Pancreas (tissue), 10 donors: ENCODE data around the gene CSNK1A1. TPM values are rescaled to one million over a fixed set of nuclear protein-coding genes. Genes with fewer than 3 reads are reported as not detected.
"Not testable (repeated sequence)": the region's sequence is repeated elsewhere in the genome, so short reads cannot be mapped to it uniquely, and the experiment has no call there.

Experiments
- ATAC-seq, 4 donors: fragments of 200-7000 bp; cut with Tn5 transposase; one replicate each; pipeline versions ENCODE4 v1.8.0 to v1.9.1; 2020; ENCODE audit warnings: mild to moderate bottlenecking in 4 of 4, moderate library complexity in 4 of 4
- DNase-seq, 6 donors: peaks; one replicate each; pipeline ENCODE4 v3.0.0-alpha.2; 2020
- FAIRE-seq: peaks from 2 replicates; lab custom pipeline; 2012; peaks lifted over from hg19 to GRCh38; lab: Jason Lieb, UNC
- H3K27ac ChIP-seq, 4 donors: fragments of 200-600 bp; sonication (generic); 1 replicate in 3 of 4; 2 replicates in 1 of 4; pipeline versions ENCODE4 v1.5.0 to v1.8.0; 2020
- H3K27me3 ChIP-seq, 4 donors: fragments of 200-600 bp; one replicate each; pipeline ENCODE4 v1.8.0; 2021
- H3K36me3 ChIP-seq, 3 donors: fragments of 200-600 bp; sonication (generic) in 1 of 3; one replicate each; pipeline versions ENCODE4 v1.5.0 to v1.8.0; 2020 to 2021
- H3K4me1 ChIP-seq, 3 donors: fragments of 200-600 bp; one replicate each; pipeline ENCODE4 v1.8.0; 2021
- H3K4me3 ChIP-seq, 4 donors: fragments of 200-600 bp; sonication (generic) in 2 of 4; one replicate each; pipeline versions ENCODE4 v1.5.0 to v1.8.0; 2020 to 2021
- H3K9me3 ChIP-seq, 4 donors: fragments of 200-600 bp; one replicate each; pipeline ENCODE4 v1.8.0; 2021
- CTCF ChIP-seq, 4 donors: fragments of 200-600 bp; sonication (generic) in 3 of 4; IDR thresholded peaks; one replicate each; pipeline versions ENCODE4 v1.5.0 to v1.8.0; 2021; ENCODE audit warnings: antibody characterized with exemption in 4 of 4
- WGBS, 2 donors: extraction: QIAGEN DNeasy Blood & Tissue Kit; methylation state at CpG; one replicate each; pipeline ENCODE4 v1.1.7; 2013; 5-methylcytosine and 5-hydroxymethylcytosine counted together
- intact Hi-C, 3 donors: fragments of 100-400 bp; cut with DNase I; formaldehyde crosslinking; loops; one replicate each; pipeline versions ENCODE4 v1.11.1 to v1.14.2; 2022
- polyA plus RNA-seq, 2 donors: library from polyadenylated mRNA; stranded (reverse); fragments of 200-250 nt; gene quantifications; one replicate each; pipeline ENCODE4 v1.2.3, GENCODE V29; 2013
- total RNA-seq, 6 donors: library from RNA; stranded (reverse); fragmentation: NEBNext Ultra II Directional in 4 of 6; extraction: Animal tissue kit (Norgen Biotek cat#: 25700) in 4 of 6; gene quantifications; one replicate each; pipeline versions ENCODE4 v1.2.1 to v1.2.4, GENCODE V29; 2021 to 2023
- donor health status: healthy with polysubstance abuse.
- donor health status: DM: no; HTN: no; CAD: no; lungs with moderate emphysema.
- donor health status: DM: no; HTN: no; CAD: no.
- donor health status: control.
- donor health status: control.
- donor health status: Bipolar disorder and iron deficiency.
- donor health status: DM: yes; HTN: yes; CAD: no.
- donor health status: DM: no; HTN: no; CAD: no.
- donor health status: DM: no; HTN: no; CAD: no.
- donor health status: DM: yes; HTN: yes; CAD: no.

The CSNK1A1 gene
- total and polyA plus RNA-seq, 8 donors: 23.0 to 98.1 (median 74.1) TPM

GRCh38 chr5:149445739-149446369, 105.4 kb downstream of the CSNK1A1 start:
- no peak overlapping the region for H3K27ac ChIP-seq
- DNase-seq (no peak), FAIRE-seq (peak; percentile 5), ATAC-seq (peak in 3 of 4 donors; percentile 9 to 50 (median 32))
- H3K27me3 ChIP-seq: no peaks in the 10 kb centered on the region
- intact Hi-C loops: loop anchor here in 1 of 3 donors (10.0 kb wide), 1 partner anchor 119 kb away; no protein-coding TSS in a partner anchor
- no peaks in the 10 kb centered on the region for H3K36me3 ChIP-seq
- TF ChIP-seq CTCF (IDR thresholded peaks at IDR 0.05): no peak
- H3K4me1 ChIP-seq: no peaks in the 10 kb centered on the region
- no peaks in the 10 kb centered on the region for H3K9me3 ChIP-seq
- no peak overlapping the region for H3K4me3 ChIP-seq
- 65 to 70% methylated on average over 9 of the region's 9 CpGs for WGBS, 2 donors

- no peak for FAIRE-seq
- no peak overlapping the region for H3K27ac ChIP-seq
- no peaks in the 10 kb centered on the region for H3K4me1 ChIP-seq
- H3K27me3 ChIP-seq: no peaks in the 10 kb centered on the region
- H3K36me3 ChIP-seq: no peaks in the 10 kb centered on the region
- no peak for TF ChIP-seq CTCF (IDR thresholded peaks at IDR 0.05)
- H3K4me3 ChIP-seq: no peak overlapping the region
- WGBS, 2 donors: 71 to 77% methylated on average over 7 of the region's 7 CpGs
- DNase-seq: no peak
- no peaks in the 10 kb centered on the region for H3K9me3 ChIP-seq
- intact Hi-C loops: loop anchor here in 1 of 3 donors (10.0 kb wide), 1 partner anchor 119 kb away; no protein-coding TSS in a partner anchor
- no peak for ATAC-seq
Observed at GRCh38 chr5:149445343-149445738, 105.9 kb downstream of the CSNK1A1 start.

GRCh38 chr5:149444430-149444829, 106.8 kb downstream of the CSNK1A1 start:
- not testable (repeated sequence) for ATAC-seq, H3K27me3 ChIP-seq, FAIRE-seq, H3K36me3 ChIP-seq, DNase-seq, H3K27ac ChIP-seq, H3K9me3 ChIP-seq, H3K4me3 ChIP-seq, H3K4me1 ChIP-seq
- intact Hi-C loops: loop anchor here (5.0 to 10.0 kb wide), 3 partner anchors 113 to 120 kb away; no protein-coding TSS in a partner anchor
- WGBS, 2 donors: 78 to 86% methylated on average over 4 of the region's 4 CpGs

- no peak for TF ChIP-seq CTCF (IDR thresholded peaks at IDR 0.05)
- no peak for FAIRE-seq
- no peak for DNase-seq
- Histone ChIP-seq H3K27me3 (no peaks in the 10 kb centered on the region), H3K4me3 (no peak overlapping the region), H3K4me1 (no peaks in the 10 kb centered on the region), H3K27ac (no peak overlapping the region), H3K9me3 (no peaks in the 10 kb centered on the region), H3K36me3 (no peaks in the 10 kb centered on the region)
- no peak for ATAC-seq
- intact Hi-C loops: loop anchor here (5.0 to 10.0 kb wide), 3 partner anchors 114 to 122 kb away; no protein-coding TSS in a partner anchor
- WGBS, 2 donors: 75 to 86% methylated on average over 7 of the region's 7 CpGs
Observed at GRCh38 chr5:149443210-149443609, 108.0 kb downstream of the CSNK1A1 start.

GRCh38 chr5:149442563-149443182, 108.6 kb downstream of the CSNK1A1 start:
- WGBS, 2 donors: 39 to 43% methylated on average over 17 of the region's 17 CpGs
- Histone ChIP-seq H3K4me1 (no peaks in the 10 kb centered on the region), H3K9me3 (no peaks in the 10 kb centered on the region), H3K27ac (peak overlapping the region; percentile 6 to 49 (median 38)), H3K27me3 (no peaks in the 10 kb centered on the region), H3K4me3 (no peak overlapping the region), H3K36me3 (no peaks in the 10 kb centered on the region)
- peak; percentile 93 to 98 (median 96) for ATAC-seq
- TF ChIP-seq CTCF (IDR thresholded peaks at IDR 0.05): peak; percentile 87 to 92 (median 90)
- FAIRE-seq: no peak
- intact Hi-C loops: loop anchor here (5.0 to 10.0 kb wide), 3 partner anchors 115 to 122 kb away; no protein-coding TSS in a partner anchor
- DNase-seq: peak; percentile 74 to 98 (median 89)

Other genes starting within 250 kb of the CSNK1A1 start
- 1 to 10 TPM; 3.7 to 9.0 (median 5.7) TPM for gene GRPEL2, start 205.9 kb downstream of the CSNK1A1 start, total RNA-seq
- 1 to 10 TPM; 2.1 to 4.4 TPM for gene GRPEL2, start 205.9 kb downstream of the CSNK1A1 start, polyA plus RNA-seq
- 1 to 10 TPM; 2.1 to 7.2 (median 3.1) TPM for gene PCYOX1L, start 193.4 kb downstream of the CSNK1A1 start, total RNA-seq
- gene PCYOX1L, start 193.4 kb downstream of the CSNK1A1 start, polyA plus RNA-seq: 10 to 100 TPM in 1 of 2 donors, 1 to 10 TPM in 1; 5.8 to 11.5 TPM
- not detected for gene IL17B, start 172.1 kb downstream of the CSNK1A1 start, total RNA-seq
- gene IL17B, start 172.1 kb downstream of the CSNK1A1 start, polyA plus RNA-seq: not detected
- gene ARHGEF37, start 30.1 kb upstream of the CSNK1A1 start, total RNA-seq: 10 to 100 TPM in 1 of 6 donors, 1 to 10 TPM in 5; 7.6 to 13.6 (median 9.7) TPM
- 1 to 10 TPM; 5.7 to 7.8 TPM for gene ARHGEF37, start 30.1 kb upstream of the CSNK1A1 start, polyA plus RNA-seq
- gene PPARGC1B, start 178.9 kb upstream of the CSNK1A1 start, total RNA-seq: 1 to 10 TPM; 1.1 to 2.4 (median 1.5) TPM
- gene PPARGC1B, start 178.9 kb upstream of the CSNK1A1 start, polyA plus RNA-seq: 1 to 10 TPM in 1 of 2 donors, under 1 TPM in 1; 0.47 to 1.4 TPM